HFF-Myc (cell line): Measurements from ENCODE around the gene KCNIP1.

ENCODE experiments used
- DNase-seq: peaks from one replicate; pipeline ENCODE4 v3.0.0-alpha.2; 2011; ENCODE audit warnings: low read depth; ENCODE audit errors: extremely low read depth
- H3K4me3 ChIP-seq: replicated peaks from 2 replicates; pipeline ENCODE4 v1.5.1; 2011; ENCODE audit warnings: low read depth, mild to moderate bottlenecking, control low read depth, low read length
- CTCF ChIP-seq: IDR thresholded peaks from 2 replicates; pipeline ENCODE4 v1.5.1; 2012; ENCODE audit warnings: mild to moderate bottlenecking, low read depth, low read length, control low read depth; ENCODE audit errors: missing control alignments

KCNIP1 gene

GRCh38 chr5:170769246-170769645, 265.4 kb downstream of the KCNIP1 start:
- DNase-seq: no peak
- no peak overlapping the region for H3K4me3 ChIP-seq
- no peak for TF ChIP-seq CTCF

GRCh38 chr5:170769898-170770416, 266.1 kb downstream of the KCNIP1 start:
- DNase-seq: no peak
- no peak overlapping the region for H3K4me3 ChIP-seq
- TF ChIP-seq CTCF: no peak

GRCh38 chr5:170771496-170771895, 267.7 kb downstream of the KCNIP1 start:
- DNase-seq: no peak
- H3K4me3 ChIP-seq: no peak overlapping the region
- no peak for TF ChIP-seq CTCF

GRCh38 chr5:170773024-170773985, 269.5 kb downstream of the KCNIP1 start:
- no peak for DNase-seq
- no peak for TF ChIP-seq CTCF
- no peak overlapping the region for H3K4me3 ChIP-seq

GRCh38 chr5:170774831-170775230, 271.0 kb downstream of the KCNIP1 start:
- DNase-seq: no peak
- no peak for TF ChIP-seq CTCF
- no peak overlapping the region for H3K4me3 ChIP-seq

GRCh38 chr5:170781946-170782345, 278.1 kb downstream of the KCNIP1 start:
- TF ChIP-seq CTCF: no peak
- no peak for DNase-seq
- no peak overlapping the region for H3K4me3 ChIP-seq
